G401 (cell line): ENCODE results near the gene AGPS. TPM values are rescaled to one million over a fixed set of nuclear protein-coding genes. Genes with fewer than 3 reads are reported as not detected.

Source experiments
- total RNA-seq: library from RNA; depleted of rRNA; stranded (reverse); fragments of >200 nt; shearing (Covaris generic); gene quantifications from 2 replicates; pipeline ENCODE4 v1.2.3, GENCODE V29; 2014; rRNA removed

AGPS gene
- total RNA-seq, 1 experiment from 2014 or later = 139 TPM

Other genes starting within 250 kb of the AGPS start
- gene HNRNPA3, start 180.0 kb upstream of the AGPS start, total RNA-seq = 30.9 and 48.1 TPM in 2 replicates
- gene NFE2L2, start 128.0 kb upstream of the AGPS start, total RNA-seq = 60.8 and 67.9 TPM in 2 replicates